ENCODE data around the gene SPRR2D.

SPRR2D gene

DNA sequence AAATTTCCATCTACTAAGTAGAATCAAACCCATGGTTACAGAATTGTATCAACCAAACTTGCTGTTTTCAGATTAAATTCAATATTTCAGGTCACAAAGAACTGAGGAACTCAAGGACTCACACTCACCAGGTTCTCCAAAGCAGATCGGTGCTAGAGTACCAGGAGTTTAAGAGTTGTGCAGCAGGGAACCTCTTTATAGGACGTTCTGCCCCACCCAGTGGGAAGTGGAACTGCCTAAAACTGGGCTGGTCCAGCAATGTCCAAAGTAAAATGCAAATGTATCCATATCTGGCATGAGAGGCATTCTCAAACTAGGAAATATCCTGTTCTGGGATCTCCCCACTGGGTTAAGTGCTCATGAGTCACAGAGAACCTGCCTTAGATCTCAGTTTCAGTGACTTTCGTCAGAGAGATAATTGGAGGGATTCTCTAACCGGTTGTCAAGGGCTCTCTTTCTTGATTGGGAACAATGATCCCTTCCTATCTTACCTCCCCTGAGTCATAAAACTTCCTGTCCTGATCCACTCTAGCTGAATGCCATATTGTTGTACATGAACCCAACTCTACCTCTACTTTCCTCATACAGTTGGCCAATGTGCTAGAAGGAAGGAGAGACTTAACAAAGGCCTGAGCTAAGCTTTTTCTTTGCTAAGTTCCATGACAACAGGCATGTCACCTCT is at the start of gene SPRR2D:
Gene SPRR2D (minus strand): TSS at position 171 of the 682 bp plus-strand sequence. CDS start 774 bp downstream, outside the sequence.
- Histone ChIP-seq H3K4me1 (ENCODE audit: insufficient read depth, low read length, poor library complexity, severe bottlenecking) (no peaks in the 10 kb centered on the region), H2AFZ (ENCODE audit: low read length) (no peak within 1 kb of the TSS), H3K9me3 (ENCODE audit: insufficient read depth, low read depth, low read length) (no peaks in the 10 kb centered on the region), H3K79me2 (ENCODE audit: insufficient read depth, low read length) (no peaks in the 10 kb centered on the region), H3K9ac (ENCODE audit: low read depth, low read length, poor library complexity, severe bottlenecking) (no peak within 1 kb of the TSS), H3K9me2 (replicated peaks; ENCODE audit: low read depth, low read length) (no peaks in the 10 kb centered on the region), H3K27me3 (ENCODE audit: insufficient read depth, low read length, poor library complexity, severe bottlenecking) (no peaks in the 10 kb centered on the region), H4K20me1 (ENCODE audit: insufficient read depth, low read length, poor library complexity, severe bottlenecking) (no peaks in the 10 kb centered on the region), H3K36me3 (ENCODE audit: insufficient read depth, low read length) (no peaks in the 10 kb centered on the region), H3F3A (ENCODE audit: low read depth) (no peaks in the 10 kb centered on the region), H3K4me2 (ENCODE audit: low read depth, low read length, poor library complexity, severe bottlenecking) (no peak within 1 kb of the TSS), H3K4me3 (ENCODE audit: low read length, poor library complexity, severe bottlenecking) (no peak within 1 kb of the TSS)
- no peak for TF ChIP-seq EZH2phosphoT487 (IDR thresholded peaks at IDR 0.05; ENCODE audit: borderline replicate concordance)
- TF ChIP-seq, protein P1, sequence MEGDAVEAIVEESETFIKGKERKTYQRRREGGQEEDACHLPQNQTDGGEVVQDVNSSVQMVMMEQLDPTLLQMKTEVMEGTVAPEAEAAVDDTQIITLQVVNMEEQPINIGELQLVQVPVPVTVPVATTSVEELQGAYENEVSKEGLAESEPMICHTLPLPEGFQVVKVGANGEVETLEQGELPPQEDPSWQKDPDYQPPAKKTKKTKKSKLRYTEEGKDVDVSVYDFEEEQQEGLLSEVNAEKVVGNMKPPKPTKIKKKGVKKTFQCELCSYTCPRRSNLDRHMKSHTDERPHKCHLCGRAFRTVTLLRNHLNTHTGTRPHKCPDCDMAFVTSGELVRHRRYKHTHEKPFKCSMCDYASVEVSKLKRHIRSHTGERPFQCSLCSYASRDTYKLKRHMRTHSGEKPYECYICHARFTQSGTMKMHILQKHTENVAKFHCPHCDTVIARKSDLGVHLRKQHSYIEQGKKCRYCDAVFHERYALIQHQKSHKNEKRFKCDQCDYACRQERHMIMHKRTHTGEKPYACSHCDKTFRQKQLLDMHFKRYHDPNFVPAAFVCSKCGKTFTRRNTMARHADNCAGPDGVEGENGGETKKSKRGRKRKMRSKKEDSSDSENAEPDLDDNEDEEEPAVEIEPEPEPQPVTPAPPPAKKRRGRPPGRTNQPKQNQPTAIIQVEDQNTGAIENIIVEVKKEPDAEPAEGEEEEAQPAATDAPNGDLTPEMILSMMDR (conservative IDR thresholded peaks at IDR 0.05; ENCODE audit: low read length), result no peak

DNA sequence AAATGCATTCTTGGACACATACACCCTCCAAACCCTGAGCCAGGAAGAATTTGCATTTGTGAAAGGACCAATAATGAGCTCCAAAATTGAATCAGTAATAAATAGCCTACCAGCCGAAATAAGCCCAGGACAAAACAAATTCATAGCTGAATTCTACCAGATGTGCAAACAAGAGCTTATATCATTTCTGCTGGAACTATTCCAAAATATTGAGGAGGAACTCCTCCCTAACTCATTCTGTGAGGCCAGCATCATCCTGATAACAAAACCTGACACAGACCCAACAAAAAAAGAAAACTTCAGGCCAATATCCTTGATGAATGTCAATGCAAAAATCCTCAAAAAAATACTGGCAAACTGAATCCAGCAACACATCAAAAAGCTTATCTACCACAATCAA is 46.7 kb upstream of the SPRR2D start:
- Histone ChIP-seq H3F3A (ENCODE audit: low read depth) (no peaks in the 10 kb centered on the region), H3K9ac (ENCODE audit: low read depth, low read length, poor library complexity, severe bottlenecking) (no peak overlapping the region), H3K9me3 (ENCODE audit: insufficient read depth, low read depth, low read length) (no peaks in the 10 kb centered on the region), H3K4me1 (ENCODE audit: insufficient read depth, low read length, poor library complexity, severe bottlenecking) (no peaks in the 10 kb centered on the region), H3K4me3 (ENCODE audit: low read length, poor library complexity, severe bottlenecking) (no peak overlapping the region), H4K20me1 (ENCODE audit: insufficient read depth, low read length, poor library complexity, severe bottlenecking) (no peaks in the 10 kb centered on the region), H3K9me2 (replicated peaks; ENCODE audit: low read depth, low read length) (no peaks in the 10 kb centered on the region), H2AFZ (ENCODE audit: low read length) (no peak overlapping the region), H3K4me2 (ENCODE audit: low read depth, low read length, poor library complexity, severe bottlenecking) (no peak overlapping the region), H3K27me3 (ENCODE audit: insufficient read depth, low read length, poor library complexity, severe bottlenecking) (no peaks in the 10 kb centered on the region), H3K36me3 (ENCODE audit: insufficient read depth, low read length) (no peaks in the 10 kb centered on the region), H3K79me2 (ENCODE audit: insufficient read depth, low read length) (no peaks in the 10 kb centered on the region)
- TF ChIP-seq, protein P1 (conservative IDR thresholded peaks at IDR 0.05; ENCODE audit: low read length), result no peak
- TF ChIP-seq EZH2phosphoT487 (IDR thresholded peaks at IDR 0.05; ENCODE audit: borderline replicate concordance), result no peak

DNA sequence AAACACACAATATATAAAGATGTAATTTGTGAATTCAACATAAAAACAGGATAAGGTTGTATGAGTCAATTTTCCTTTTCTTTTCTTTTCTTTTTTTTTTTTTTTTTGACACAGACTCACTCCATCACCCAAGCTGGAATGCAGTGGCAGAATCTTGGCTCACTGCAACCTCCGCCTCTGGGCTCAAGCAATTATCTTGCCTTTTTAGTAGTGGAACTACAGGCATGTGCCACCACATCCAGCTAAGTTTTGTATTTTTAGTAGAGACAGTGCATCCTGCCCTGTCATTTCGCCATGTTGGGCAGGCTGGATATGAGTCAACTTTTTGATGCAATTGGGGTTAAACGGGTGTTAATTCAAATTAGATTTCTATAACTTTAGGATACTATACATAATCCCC is 40.8 kb upstream of the SPRR2D start:
- Histone ChIP-seq H3K27me3 (ENCODE audit: insufficient read depth, low read length, poor library complexity, severe bottlenecking) (no peaks in the 10 kb centered on the region), H3K4me1 (ENCODE audit: insufficient read depth, low read length, poor library complexity, severe bottlenecking) (no peaks in the 10 kb centered on the region), H3K79me2 (ENCODE audit: insufficient read depth, low read length) (no peaks in the 10 kb centered on the region), H3K9me2 (replicated peaks; ENCODE audit: low read depth, low read length) (no peaks in the 10 kb centered on the region), H3K4me2 (ENCODE audit: low read depth, low read length, poor library complexity, severe bottlenecking) (no peak overlapping the region), H3K4me3 (ENCODE audit: low read length, poor library complexity, severe bottlenecking) (no peak overlapping the region), H3F3A (ENCODE audit: low read depth) (no peaks in the 10 kb centered on the region), H2AFZ (ENCODE audit: low read length) (no peak overlapping the region), H4K20me1 (ENCODE audit: insufficient read depth, low read length, poor library complexity, severe bottlenecking) (no peaks in the 10 kb centered on the region), H3K9ac (ENCODE audit: low read depth, low read length, poor library complexity, severe bottlenecking) (no peak overlapping the region), H3K9me3 (ENCODE audit: insufficient read depth, low read depth, low read length) (no peaks in the 10 kb centered on the region), H3K36me3 (ENCODE audit: insufficient read depth, low read length) (no peaks in the 10 kb centered on the region)
- TF ChIP-seq, protein P1 (conservative IDR thresholded peaks at IDR 0.05; ENCODE audit: low read length), result no peak
- no peak for TF ChIP-seq EZH2phosphoT487 (IDR thresholded peaks at IDR 0.05; ENCODE audit: borderline replicate concordance)

Data from Loucy (cell line).